HG03439 (cell line): ENCODE data around the gene HIP1.
A peak's percentile ranks its signal among the peaks of the same experiment; 100 is the strongest.
"Not testable (repeated sequence)": the region's sequence is repeated elsewhere in the genome, so short reads cannot be mapped to it uniquely, and the experiment has no call there.

Experiments used
- ATAC-seq: cut with Tn5 transposase; IDR thresholded peaks from one replicate; pipeline ENCODE4 v1.9.1; 2021; ENCODE audit warnings: mild to moderate bottlenecking, moderate library complexity; ENCODE audit not compliant: unreplicated experiment

The HIP1 gene

DNA sequence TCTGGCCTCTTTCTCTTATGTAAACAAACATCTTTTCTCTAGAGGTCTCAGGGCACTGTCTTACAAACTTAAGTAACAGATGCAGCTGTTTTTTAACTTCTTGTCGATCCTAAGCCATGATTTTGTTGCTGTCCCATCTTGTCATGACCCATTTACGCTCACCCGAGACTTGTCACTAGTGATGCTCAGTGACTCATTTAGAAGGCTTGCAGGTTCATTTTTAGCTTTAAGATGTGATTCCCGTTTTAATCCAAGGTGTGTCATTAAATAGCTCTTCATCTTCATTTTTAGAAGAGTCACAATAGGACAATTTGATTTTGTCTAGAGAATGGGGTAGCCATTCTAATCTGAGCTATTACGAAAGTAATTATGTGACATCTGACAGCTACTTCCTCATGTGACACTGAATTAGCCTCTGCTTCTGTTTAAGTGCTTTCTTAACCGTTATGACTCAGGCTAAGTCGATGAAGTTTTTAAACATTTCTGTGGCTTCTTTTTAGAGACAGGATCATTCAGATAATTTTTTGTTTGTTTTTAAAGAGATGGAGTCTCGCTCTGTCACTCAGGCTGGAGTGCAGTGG, 203.9 kb downstream of the HIP1 start:
- ATAC-seq: peak; percentile 80

GRCh38 chr7:75533926-75534325, 204.8 kb downstream of the HIP1 start:
- ATAC-seq: no peak

- ATAC-seq: no peak
These were observed 206.1 kb downstream of the HIP1 start for GRCh38 chr7:75532639-75533038.

- no peak for ATAC-seq
These were observed 207.4 kb downstream of the HIP1 start for GRCh38 chr7:75531359-75531821.

DNA sequence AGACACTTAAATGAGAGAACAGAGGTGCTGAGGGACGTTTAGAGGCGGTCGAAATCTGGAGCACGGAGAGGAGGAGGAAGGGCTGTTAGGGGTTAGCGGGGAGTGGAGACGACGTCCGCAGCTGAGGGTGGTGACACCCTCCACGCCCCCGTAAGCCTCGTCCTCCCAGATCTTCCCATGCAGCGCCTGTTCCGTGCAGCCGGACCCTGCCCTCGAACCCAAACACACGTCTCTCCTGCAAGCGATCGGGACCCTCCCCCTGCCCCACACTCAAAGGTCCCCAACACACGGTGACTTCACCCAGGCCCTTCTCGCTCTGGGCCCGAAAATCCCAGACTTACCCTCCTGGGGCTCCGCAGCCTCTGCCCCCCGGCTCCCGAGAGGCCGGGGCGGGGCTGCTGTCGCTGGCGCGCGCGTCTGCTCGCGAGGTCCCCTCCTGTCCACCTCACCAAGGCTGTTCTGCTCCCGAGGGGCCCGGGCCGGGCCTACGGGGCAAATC, 211.5 kb downstream of the HIP1 start:
- not testable (repeated sequence) for ATAC-seq

DNA sequence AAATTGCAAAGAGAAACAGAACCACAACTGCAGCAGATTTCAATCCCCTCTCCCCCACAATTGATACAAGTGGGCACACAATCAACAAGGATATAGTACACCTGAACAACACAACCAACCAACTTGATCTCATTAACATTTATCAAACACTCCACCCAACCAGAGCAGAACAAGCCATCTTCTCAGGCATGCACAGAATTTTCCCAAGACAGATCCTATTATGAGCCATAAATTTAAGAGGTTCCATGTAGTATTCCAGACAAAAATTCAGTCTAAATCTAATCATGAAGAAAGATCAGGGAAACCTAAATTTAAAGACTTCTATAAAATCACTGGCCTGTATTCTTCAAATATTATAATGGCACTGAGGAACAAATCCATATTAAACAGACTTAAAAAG, 217.0 kb downstream of the HIP1 start:
- ATAC-seq: not testable (repeated sequence)

DNA sequence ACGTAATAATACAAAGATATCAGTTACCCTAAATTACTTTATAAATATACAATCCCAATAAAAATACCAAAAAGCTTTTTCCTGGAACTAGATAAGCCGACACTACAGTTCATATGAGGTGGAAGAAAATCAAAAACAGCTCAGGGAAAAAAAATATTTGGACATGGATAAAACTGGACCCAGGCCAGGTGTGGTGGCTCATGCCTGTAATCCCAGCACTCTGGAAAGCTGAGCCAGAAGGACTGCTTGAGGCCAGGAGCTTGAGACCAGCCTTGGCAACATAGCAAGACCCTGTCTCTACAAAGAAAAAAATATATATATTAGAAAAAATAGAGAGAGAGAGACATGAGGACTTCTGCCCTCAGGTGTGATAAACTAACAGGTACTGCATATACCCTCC, 219.9 kb downstream of the HIP1 start:
- not testable (repeated sequence) for ATAC-seq

- ATAC-seq: peak; percentile 81
These were observed 229.7 kb downstream of the HIP1 start for GRCh38 chr7:75509033-75509432.

- not testable (repeated sequence) for ATAC-seq
These were observed 246.7 kb downstream of the HIP1 start, which contains the start of gene SPDYE5 for GRCh38 chr7:75492020-75492419. SPDYE5 (plus strand) TSS chr7:75492320; CDS start chr7:75494048, 1,728 bp downstream.

DNA sequence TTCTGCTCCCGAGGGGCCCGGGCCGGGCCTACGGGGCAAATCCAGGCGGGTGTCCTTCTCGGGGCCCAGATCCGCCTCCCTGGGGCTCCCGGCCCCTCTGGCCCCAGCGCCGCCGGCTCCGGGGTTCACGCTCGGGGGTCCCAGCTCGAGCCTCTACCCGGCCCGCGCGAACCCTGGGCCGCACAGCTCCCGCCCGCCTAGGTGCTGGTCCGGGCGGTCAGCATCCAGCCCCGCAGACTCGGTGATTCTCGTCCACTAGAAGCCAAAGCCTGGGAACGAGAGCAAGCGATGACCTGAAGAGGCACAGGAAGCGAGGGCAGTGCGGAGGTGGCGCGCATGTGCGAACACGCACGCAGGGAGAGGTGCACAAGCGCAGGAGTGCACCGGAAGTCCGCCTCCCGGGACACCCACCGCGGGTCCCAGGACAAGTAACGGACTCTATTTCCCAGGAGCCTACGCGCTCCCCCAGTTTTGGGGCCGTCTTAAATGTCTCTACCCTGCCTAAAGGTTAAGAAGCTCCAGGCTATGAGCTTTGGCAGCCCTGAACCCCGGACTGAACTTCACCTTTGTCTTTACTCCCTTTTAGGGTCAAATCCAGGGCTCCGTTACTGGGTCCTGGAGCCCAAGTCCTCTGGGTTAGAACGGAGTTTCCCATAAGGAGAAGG, 252.6 kb downstream of the HIP1 start, which contains the start of gene POM121C:
Gene POM121C, minus strand, starts transcription at position 321 of the 665 bp plus-strand sequence. CDS start 44,803 bp downstream, outside the sequence.
- peak; percentile 99 for ATAC-seq

- ATAC-seq: peak; percentile 20
These were observed 253.3 kb downstream of the HIP1 start for GRCh38 chr7:75485355-75485978.
